ENCODE data around the gene TOPAZ1.

The TOPAZ1 gene

GRCh38 chr3:44248152-44248551 is 6.5 kb downstream of the TOPAZ1 start:
- no peak for DNase-seq

GRCh38 chr3:44252332-44252959 is 10.8 kb downstream of the TOPAZ1 start:
- no peak for DNase-seq

GRCh38 chr3:44259404-44259803 is 17.7 kb downstream of the TOPAZ1 start:
- DNase-seq: no peak

- DNase-seq: no peak
Observed at GRCh38 chr3:44264146-44264545, 22.5 kb downstream of the TOPAZ1 start.

- no peak for DNase-seq
Observed at GRCh38 chr3:44265815-44266214, 24.1 kb downstream of the TOPAZ1 start.

- DNase-seq: no peak
Observed at GRCh38 chr3:44272191-44272590, 30.5 kb downstream of the TOPAZ1 start.

- no peak for DNase-seq
Observed at GRCh38 chr3:44277925-44278324, 36.2 kb downstream of the TOPAZ1 start.

- DNase-seq: no peak
Observed at GRCh38 chr3:44280077-44280476, 38.4 kb downstream of the TOPAZ1 start.

GRCh38 chr3:44280631-44281030 is 38.9 kb downstream of the TOPAZ1 start:
- no peak for DNase-seq

GRCh38 chr3:44284949-44285348 is 43.3 kb downstream of the TOPAZ1 start:
- no peak for DNase-seq

- no peak for DNase-seq
Observed at GRCh38 chr3:44289882-44290462, 48.3 kb downstream of the TOPAZ1 start.

GRCh38 chr3:44292276-44292675 is 50.6 kb downstream of the TOPAZ1 start:
- no peak for DNase-seq

GRCh38 chr3:44292947-44293346 is 51.3 kb downstream of the TOPAZ1 start:
- DNase-seq: no peak

GRCh38 chr3:44297255-44297654 is 55.6 kb downstream of the TOPAZ1 start:
- no peak for DNase-seq

GRCh38 chr3:44301746-44302145 is 60.1 kb downstream of the TOPAZ1 start:
- no peak for DNase-seq

GRCh38 chr3:44309500-44309899 is 67.8 kb downstream of the TOPAZ1 start:
- no peak for DNase-seq

GRCh38 chr3:44318891-44319311 is 77.2 kb downstream of the TOPAZ1 start:
- DNase-seq: no peak

GRCh38 chr3:44321335-44321734 is 79.6 kb downstream of the TOPAZ1 start:
- DNase-seq: no peak

GRCh38 chr3:44323341-44323955 is 81.8 kb downstream of the TOPAZ1 start:
- DNase-seq: peak; percentile 19

GRCh38 chr3:44324584-44324983 is 82.9 kb downstream of the TOPAZ1 start:
- DNase-seq: no peak

- DNase-seq: no peak
Observed at GRCh38 chr3:44326019-44326418, 84.3 kb downstream of the TOPAZ1 start.

- no peak for DNase-seq
Observed at GRCh38 chr3:44326515-44326914, 84.8 kb downstream of the TOPAZ1 start.

GRCh38 chr3:44329946-44330345 is 88.3 kb downstream of the TOPAZ1 start:
- DNase-seq: no peak

GRCh38 chr3:44330444-44330843 is 88.8 kb downstream of the TOPAZ1 start:
- DNase-seq: no peak

- no peak for DNase-seq
Observed at GRCh38 chr3:44334326-44334725, 92.6 kb downstream of the TOPAZ1 start.

Data from retina (tissue), 1 donor.